Measurements from ENCODE around the gene PLA2G4F.

The PLA2G4F gene

DNA sequence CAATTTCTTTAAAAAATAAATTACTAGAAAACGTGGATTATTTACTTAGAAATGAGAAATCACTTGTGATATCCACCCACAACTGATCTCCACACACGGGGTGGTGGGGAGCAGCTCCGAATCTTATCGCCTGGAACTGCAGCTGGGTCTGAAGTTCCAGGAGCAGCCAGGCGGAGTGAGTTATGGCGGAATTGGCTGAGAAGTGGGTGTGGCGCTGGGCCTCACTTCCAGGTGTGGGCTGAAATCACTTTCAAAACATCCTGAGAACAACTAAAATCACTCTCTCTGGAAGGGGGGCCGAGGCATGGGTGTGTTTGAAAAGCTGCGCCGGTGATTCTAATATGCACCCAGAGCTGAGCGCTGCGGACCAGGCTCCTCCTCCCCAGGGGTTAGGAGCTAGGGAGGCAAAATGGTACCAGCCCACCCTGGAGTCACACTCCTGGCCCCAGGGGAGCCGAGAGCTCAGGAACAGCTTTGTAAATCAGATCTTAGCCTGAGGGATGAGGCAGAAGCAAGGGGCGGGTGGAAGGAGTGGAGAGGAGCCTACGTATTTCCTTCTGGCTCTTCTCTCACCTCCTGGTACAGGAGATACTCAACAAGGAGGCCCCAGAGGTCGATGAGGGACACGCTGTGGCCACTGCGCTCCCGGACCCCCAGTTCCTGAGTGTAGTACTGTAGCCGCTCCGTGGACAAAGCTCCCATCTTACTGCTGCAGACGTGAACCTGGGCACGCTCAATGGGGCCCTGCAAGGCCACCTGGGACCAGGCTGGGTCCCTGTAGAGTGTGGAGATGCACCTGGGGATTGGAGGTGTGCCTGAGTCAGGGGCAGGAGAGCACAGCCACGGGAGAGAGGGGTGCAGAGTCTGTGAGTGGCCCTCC, 9.6 kb downstream of the PLA2G4F start:
- no peak for DNase-seq

DNA sequence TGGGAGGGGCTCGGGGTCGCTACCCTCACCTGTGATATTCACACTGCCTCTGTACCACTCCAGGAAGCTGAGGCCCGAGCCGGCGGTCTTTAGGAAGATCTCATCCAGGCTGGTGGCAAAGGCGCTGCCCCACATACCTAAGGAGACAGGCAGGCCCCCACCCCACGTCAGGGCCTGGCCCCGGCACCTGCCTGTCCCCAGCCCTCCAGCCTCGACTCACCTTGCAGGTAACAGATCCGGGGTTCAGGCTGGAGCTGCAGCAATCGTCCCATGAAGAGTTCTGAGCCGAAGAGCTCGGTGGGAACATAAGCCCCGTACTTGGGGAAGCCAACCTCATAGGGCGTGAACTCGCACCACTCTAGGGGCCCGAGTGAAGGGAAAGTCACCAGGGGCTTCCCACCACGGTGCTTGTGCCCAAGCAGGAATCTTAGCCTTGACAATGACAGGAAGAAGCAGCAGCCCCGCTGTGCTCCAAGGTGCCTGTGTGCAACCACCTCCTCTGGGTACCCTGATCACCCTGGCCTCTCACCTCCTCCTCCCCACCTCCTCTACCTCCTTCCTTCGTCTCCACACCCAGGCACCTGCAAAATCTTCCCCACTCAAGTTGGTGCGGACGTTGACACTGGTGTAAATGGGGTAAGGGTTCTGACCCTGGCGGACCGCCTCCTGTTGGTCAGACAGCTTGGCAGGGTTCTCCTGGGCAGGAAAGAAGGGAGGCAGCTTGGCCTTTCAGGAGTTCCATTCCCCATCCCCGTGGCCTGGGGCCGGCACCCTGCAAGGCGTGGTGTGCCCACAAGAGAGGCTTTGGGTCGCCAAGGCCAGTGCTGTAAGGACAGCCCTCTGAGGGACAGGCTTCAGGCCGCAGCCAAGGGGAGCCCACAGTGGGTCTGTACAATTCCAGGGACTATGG, 10.6 kb downstream of the PLA2G4F start:
- no peak for DNase-seq

DNA sequence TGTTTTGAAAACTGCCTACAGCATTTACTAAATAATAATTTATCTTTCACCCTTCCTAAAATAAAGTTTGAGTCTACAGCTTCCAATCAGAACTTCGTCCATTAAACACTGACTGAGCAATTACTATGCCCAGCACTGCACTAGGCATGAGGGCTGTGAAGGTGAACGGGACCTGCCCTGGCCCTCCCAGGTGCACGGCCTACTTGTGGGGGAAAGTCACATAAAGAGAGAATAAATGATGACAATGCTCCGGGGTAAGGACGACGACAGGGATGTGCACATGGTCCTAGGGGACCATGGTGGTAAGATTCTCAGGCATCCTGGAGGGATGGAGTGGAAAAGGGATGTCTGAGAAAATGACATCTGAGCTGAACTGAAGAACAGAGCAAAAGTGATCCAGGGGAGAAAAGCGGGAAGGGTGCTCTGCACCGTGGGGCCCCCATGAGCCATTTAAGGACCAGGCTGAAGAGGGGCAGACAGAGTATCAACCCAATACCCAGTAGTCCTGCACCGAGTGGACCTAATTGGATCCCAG, 11.5 kb downstream of the PLA2G4F start:
- no peak for DNase-seq

DNA sequence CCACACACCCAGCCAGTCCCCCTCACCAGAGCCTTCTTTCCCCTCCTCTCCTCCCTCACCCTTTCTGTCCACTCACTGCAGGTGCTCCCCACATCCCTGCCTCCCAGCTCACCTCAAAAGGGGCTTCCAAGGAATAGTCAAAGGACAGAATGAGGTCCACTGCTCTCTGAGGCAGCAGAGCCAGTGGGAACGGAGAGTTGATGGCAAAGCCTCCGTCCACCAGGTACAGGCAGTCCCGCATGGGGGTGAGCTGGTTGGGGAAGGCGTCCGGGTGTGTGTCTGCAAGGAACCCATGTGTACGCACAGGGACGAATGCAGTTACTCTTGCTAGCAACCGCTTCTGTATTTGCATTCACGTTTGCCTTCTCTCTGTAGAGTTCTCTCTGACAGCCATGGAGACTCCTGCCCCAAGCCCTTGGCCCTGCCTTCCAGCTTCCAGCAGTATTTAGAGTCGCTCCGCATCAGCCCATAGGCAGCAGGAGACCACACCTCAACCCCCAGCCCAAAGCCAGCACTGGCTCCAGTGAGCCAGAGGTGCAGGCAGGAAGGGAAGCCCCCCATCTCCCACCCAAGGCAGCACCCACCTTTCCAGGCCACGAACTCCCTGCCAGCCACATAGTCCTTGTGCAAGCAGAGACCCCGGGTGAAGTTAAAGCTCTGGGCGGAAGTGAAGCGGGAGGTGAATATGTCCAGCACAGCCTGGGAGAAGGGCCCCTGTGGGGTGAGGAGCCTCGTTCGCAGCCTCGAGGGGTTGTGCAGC, 12.4 kb downstream of the PLA2G4F start:
- DNase-seq: no peak

DNA sequence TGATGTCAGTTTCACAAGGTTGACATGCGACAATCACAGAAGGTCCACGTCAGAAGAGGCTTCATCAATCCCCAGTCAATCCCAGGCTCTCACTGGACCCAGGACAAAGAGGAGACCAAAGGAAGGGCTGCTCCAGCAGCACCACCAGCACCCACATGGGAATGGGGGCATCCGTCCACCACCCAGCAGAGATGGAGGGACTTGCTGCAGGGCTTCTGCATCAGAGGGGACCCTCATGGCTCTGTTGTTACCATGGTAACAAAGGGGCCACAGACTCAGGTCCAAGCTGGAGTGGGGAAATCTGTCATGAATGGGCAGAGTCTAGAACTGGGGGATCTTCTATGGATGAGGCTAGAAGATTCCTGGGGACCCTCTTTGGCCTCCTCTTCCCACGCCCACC, 13.1 kb downstream of the PLA2G4F start:
- no peak for DNase-seq

DNA sequence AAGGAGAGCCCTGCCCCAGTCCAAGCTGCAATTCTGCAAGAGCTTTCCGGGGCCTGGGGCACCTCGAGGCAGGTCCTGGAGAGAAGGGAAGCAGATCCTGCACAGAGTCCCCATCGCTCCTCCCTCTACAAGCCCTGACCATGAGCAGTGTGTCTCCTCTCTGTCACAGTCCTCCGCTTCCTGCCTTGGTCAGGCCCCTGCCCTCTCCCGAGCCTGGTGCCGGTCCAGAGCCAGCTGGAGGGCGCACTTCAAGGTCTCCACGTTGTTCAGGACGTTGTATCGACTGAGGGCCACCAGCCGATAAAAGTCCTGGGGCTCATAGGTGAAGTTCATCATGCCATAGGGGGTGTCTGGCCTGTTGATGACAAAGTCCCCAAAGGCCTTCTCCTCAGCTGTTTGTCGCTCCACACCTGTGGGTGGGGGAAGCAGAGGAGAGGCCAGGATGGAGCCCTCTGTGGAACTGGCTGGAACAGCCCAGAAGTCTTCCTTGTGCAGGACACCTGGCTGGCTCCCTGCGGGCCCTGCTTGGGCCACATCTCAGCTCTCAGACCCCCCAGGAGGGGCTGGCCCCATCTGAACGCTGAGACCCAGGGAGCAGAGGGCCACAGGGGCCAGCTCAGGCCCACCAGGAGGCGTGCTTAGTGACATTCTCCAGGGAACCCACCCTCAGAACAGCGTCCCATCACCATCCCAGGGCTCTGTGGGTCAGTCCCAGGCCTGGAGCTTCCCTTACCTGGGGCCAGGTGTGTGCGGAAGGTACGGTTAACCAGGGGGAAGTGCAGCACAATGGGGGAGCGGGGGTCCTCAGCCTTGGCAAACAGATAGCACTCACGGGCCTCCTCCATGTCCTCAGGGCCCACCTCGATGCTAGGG, 14.4 kb downstream of the PLA2G4F start:
- no peak for DNase-seq

DNA sequence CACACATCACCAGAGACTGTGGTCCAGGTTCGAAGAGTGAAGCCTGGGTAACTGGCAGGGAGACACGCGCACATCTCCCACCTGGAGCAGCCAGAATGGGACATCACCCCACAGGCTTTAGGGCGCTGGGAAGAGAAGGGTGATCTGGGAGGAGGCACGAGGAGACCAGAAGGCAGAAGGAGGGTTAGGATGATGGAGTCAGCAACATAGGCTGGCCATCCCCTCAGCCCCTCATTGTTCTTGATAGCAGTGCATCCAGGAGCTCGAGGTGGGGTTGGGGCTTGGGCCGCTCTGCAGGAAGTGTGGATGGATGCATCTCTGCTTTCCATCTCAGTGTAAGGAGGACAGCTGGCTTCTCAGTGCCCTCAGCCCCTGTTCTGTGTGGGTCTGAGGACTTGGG, 15.2 kb downstream of the PLA2G4F start:
- DNase-seq: no peak

DNA sequence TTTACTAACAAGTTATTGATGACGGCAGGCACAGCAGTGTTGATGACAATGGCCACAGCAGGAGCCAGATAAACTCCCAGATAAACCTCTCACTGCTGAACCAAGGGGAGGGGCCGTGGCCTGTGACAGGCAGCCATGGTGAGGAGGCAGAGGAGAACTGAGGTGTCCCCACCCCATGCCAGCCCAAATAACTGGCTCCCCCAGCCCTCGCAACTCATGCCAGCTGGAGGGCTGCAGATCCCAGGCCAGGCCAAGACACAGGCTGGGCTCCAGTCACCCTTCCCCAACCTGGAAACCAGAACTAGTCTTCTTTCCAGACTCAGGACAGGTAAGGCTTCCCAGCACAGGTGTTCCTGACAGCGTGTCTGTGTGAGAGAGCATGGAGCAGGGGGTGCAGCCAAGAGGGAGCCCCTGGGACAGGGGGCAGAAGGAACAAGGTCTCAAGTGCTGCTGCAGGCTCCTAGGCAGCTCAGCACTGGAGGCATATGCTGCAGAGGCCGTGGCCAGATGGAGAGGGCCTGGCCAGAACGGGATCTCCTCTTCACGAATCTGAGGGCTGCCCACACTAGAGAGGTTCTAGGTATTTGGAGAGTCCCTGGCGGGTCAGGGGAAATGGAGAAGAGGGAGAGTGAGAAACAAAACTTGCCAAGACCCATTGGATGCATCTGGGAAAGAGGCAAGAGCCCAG, 15.9 kb downstream of the PLA2G4F start:
- no peak for DNase-seq

DNA sequence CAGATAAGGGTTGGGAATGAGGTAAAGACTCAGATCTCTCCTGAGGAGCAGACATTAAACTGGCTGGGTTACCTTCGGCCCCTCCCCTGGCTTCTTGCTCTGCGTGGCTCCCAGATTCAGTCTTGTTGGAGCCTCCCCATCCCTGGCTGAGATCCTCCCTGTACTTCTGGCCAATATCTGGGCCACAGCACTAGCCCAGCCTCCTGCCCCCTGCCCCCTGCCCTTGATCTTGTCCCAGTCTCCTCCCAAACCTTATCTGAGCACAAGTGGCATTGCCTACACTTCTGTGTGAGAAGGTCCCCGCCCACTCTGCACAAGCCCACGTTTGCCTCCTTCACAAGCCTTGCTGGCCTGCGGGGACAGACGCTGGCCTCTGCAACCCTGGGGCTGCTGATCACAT, 16.8 kb downstream of the PLA2G4F start:
- no peak for DNase-seq

DNA sequence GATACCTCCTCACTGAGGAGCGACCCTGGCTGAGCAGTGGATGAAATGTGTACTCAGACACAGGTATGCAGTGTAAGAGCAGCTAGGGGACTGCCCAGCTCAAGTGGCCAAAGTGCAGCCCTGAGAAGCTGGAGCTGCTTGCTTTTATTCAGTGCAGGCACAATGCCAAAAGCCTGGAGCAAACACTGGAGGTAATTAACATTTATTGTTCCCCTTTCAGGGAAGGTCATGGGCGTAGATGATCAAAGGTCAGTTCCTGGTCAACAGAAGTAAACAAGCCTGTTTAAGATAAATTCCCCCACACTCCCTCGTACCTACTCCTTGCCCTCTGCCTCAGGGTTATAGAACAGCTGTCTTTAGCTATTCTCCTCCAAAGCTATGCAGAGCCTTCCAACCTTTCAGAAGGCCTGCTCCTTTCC, 17.5 kb downstream of the PLA2G4F start:
- no peak for DNase-seq

DNA sequence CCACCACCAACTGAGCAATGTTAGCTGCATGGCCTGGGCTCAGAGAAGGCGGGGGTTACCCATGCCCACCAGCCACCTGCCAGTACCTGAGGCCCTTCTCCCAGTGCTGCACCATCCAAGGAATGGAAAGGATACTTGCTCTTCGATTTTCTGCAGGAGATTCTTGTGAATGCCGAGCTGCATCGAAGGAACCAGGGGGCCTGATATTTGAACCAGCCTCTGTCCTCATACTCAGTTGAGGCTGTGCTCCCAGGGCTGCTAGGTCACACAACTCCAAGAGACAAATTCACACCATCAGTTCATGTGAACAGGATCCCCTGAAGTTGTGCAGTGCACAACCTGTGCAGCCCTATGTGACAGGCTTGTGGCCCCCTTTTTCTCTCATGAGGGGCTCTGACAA, 18.0 kb downstream of the PLA2G4F start:
- no peak for DNase-seq

DNA sequence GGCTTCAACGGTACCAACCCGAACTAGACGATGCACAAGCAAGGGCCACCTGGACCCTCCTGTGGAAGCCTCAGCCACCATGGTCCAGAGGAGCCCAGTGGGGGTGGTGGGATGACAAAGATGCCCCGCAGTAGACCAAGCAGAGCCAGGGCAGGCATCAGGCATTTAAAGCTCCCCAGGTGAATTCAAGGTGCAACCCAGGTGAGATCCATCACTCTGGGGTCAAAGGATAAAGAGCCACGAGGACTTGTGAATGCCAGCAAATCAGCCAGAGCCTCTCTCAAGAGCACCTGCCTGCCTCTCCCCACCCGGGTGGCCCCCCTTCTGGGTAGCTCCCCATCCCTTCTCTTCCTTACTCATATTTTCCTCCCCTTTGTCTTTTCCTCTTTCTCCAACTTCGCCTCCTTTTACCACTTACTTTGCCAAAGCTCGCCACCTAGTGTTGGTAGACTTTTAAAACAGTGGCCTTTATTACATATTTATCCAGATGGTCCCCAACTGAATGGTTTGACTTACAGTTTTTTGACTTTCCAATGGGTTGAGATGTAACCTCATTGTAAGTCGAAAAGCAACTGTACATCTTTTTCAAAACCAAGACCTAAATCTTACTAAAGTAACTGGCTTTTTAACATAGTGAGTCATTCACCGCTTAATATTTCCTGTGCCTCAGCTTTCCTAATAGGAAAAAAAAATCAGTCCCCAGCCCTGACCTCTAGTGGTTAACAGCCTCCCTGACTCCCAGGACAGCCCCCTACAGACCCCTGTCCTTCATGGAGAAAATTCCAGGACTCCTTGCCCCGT, 18.8 kb downstream of the PLA2G4F start:
- peak; percentile 61 for DNase-seq

DNA sequence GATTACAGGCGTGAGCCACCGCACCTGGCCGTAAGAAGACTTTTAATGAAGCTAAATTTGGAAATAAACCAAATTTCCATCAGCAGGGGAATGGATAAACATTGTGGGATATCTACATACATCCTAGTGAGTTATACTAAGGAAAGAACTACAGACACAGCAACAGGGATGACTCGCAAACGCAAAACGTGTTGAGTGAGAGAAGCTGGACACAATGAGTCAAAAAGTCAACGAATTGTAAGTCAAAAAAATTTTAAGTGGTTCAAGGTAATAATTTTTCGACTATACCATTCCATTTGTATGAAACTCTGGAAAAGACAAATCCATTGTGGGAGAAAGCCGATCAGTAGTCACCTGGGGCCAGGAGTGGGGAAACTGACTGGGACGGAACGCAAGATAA, 19.9 kb downstream of the PLA2G4F start:
- no peak for DNase-seq

DNA sequence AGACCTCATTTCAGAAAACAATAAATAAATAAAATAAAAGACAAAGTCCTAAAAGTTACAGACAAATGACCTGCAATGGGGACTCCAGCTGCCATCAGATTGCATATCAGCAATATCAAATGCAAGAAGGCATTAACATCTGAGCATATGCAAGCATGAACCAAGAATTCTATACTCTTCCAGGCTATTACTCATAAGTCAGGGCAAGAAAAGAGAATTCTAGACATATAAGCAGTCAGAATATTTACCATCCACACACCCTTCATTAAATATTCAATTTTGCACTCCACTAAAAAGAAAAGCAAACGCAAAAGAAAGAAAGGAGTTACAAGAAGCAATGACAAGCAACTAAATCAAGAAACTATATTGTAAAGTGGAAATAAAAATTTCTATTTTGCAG, 21.1 kb downstream of the PLA2G4F start:
- no peak for DNase-seq

DNA sequence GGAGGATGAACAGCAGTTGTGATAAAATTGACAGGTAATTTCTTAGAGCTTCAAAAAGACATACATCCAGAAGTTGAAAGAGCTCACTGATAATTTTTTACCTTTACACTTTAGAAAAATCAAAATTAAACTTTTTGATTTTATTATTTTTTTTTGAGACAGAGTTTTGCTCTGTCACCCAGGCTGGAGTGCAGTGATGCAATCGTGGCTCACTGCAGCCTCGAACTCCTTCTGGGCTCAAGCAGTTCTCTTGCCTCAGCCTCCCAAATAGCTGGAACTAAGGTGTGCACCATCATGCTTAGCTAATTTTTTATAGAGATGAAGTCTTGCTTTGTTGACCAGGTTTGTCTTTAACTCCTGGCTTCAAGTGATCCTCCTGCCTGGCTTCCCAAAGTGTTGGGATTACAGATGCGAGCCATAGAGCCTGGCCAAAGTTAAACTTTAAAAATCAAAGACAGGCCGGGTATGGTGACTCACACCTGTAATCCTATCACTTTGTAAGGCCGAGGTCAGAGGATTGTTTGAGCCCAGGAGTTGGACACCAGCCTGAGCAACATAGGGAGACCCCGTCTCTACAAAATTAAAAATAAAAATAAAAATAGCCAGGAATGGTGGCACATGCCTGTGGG, 21.7 kb downstream of the PLA2G4F start:
- DNase-seq: no peak

DNA sequence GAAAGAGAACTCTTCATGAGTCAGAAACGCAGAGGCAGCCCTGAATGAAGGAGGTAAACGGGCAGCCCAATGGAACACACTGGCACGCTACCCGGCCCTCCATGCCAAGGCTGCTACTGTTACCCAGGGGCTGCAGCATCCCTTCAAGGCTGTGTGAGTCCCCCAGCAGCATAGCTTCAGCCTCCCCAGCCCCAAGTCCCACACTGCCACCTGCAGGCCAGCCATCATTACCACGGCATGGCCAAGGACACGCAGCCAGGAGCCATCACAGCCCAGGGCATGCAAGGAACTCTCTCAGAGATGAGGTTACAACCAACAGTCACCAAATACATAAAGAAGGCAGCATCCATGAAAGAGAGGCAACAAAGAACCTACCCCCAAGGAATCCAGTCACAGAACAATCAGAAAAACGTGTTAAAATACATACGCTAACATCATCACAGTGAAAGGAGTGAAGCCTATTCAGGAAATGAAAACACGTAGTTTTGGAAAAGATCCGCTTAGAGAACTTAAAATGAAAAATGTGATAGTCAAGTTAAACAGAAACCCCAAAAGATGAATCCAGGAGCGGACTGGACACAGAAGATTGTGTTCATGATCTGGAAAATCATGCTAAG, 22.4 kb downstream of the PLA2G4F start:
- DNase-seq: no peak

DNA sequence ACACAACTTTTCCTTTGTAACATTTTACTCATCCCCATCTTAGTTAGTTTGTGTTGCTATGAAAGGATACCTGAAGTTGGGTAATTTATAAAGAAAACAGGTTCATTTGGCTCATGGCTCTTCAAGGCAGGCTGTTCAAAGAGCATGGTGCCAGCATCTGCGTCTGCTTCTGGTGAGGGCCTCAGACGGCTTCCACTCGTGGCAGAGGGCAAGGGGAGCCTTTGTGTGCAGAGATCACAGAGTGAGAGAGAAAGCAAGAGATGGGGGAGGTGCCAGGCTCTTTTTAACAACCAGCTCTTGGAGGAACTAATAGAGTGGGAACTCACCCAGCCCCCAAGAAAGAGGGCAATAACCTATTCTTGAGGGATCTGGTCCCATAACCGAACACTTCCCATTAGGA, 23.1 kb downstream of the PLA2G4F start:
- no peak for DNase-seq

DNA sequence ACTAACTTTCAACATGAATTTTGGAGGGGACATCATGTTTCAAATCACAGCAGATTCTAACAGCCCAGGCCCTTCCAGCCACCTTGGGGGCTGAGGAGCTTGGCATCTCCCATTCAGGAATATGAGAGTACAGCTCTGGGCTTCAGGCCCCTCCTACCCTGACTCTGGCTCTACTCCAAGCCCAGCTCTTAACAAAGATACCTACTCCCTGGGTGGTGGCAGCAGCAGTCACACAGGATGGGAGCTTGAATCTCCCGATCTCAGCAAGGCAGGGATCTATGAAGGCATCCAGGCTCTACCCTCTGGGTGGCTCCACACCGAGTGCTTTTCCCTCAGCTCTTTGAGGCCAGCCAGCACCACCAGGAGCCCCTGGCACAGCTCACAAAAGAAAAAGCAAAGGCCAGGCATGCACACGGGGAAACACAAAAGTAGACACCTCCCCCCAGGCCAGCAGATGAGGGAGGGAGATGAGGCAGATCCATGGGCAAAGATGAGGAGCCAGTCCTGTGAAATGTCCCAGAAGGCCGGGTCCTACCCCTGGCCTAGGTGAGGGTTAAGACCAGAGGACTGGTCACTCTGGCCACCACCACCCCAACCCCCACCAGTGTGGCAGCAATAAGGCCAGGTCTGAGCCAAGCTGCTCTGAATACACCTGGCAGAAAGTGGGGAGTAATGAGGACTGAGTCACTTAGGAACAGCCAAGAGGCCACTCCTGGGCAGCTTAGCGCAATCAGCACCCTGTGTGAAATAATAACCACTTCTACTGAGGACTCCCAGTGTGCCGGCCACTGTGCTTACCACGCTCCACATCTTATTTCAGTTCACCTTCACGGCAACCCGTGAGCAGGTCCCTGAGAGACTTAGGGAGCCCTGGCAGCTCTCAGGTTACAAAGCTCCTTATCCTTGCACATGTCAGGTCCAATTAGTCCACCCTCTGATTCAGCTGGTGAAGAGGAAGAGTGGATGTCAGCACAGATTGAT, 24.3 kb downstream of the PLA2G4F start:
- no peak for DNase-seq

Measured in midbrain (tissue), 1 donor.